Naive thymus-derived CD4-positive, alpha-beta T cell (primary cell): ENCODE results near the gene C10orf90. TPM values are rescaled to one million over a fixed set of nuclear protein-coding genes. Genes with fewer than 3 reads are reported as not detected.

Experiments
- ATAC-seq: fragments of 150-1000 bp; cut with Tn5 transposase; 2 replicates; pipeline ENCODE4 v1.10.0; 2021; ENCODE audit warnings: mild to moderate bottlenecking, moderate library complexity
- CTCF ChIA-PET: fragments of 350-600 bp; sonication (Branson Sonifier 250); formaldehyde crosslinking; loops from one replicate; lab custom pipeline; 2021; ENCODE audit warnings: antibody characterized with exemption; lab: Charles Lee
- POLR2A ChIA-PET: fragments of 350-600 bp; sonication (Branson Sonifier 250); formaldehyde crosslinking; loops from one replicate; lab custom pipeline; 2021; ENCODE audit warnings: antibody characterized with exemption, inconsistent platforms; lab: Charles Lee
- DNase-seq, 9 donors: peaks; one replicate each; pipeline versions ENCODE4 v3.0.0 to v3.0.0-alpha.2; 2020 to 2022; ENCODE audit warnings: mixed read lengths in 1 of 9
- H3K27ac ChIP-seq: one replicate; pipeline ENCODE4 v1.7.0; 2013; ENCODE audit warnings: mild to moderate bottlenecking, low read depth, low read length, moderate library complexity
- H3K27me3 ChIP-seq, 2 donors: one replicate each; pipeline ENCODE4 v1.7.0; 2013; ENCODE audit warnings: low read length in 2 of 2, mild to moderate bottlenecking in 2 of 2, moderate library complexity in 2 of 2; ENCODE audit not compliant: control insufficient read depth in 2 of 2, insufficient read depth in 2 of 2
- H3K36me3 ChIP-seq, 3 experiments: 1 replicate in 2 of 3; 2 replicates in 1 of 3; pipeline ENCODE4 v1.7.0; 2013; ENCODE audit warnings: low read length in 3 of 3, mild to moderate bottlenecking in 3 of 3, moderate library complexity in 1 of 3; ENCODE audit not compliant: insufficient read depth in 3 of 3, control insufficient read depth in 2 of 3
- H3K4me1 ChIP-seq, 2 donors: one replicate each; pipeline ENCODE4 v1.7.0; 2013; ENCODE audit warnings: low read length in 2 of 2, mild to moderate bottlenecking in 2 of 2, moderate library complexity in 1 of 2; ENCODE audit not compliant: control insufficient read depth in 2 of 2, insufficient read depth in 2 of 2
- H3K4me3 ChIP-seq: 2 replicates; pipeline ENCODE4 v1.7.0; 2013; ENCODE audit warnings: mild to moderate bottlenecking, low read length
- H3K9me3 ChIP-seq, 3 experiments: 1 replicate in 2 of 3; 2 replicates in 1 of 3; pipeline ENCODE4 v1.7.0; 2013; ENCODE audit warnings: low read length in 3 of 3; ENCODE audit not compliant: control insufficient read depth in 2 of 3
- H3K27ac Mint-ChIP-seq, 9 donors: one replicate each; pipeline ENCODE4 v1.8.0; 2020 to 2022; ENCODE audit warnings: mixed read lengths in 9 of 9, mild to moderate bottlenecking in 8 of 9, moderate library complexity in 5 of 9, inconsistent platforms in 2 of 9
- H3K27me3 Mint-ChIP-seq, 5 donors: one replicate each; pipeline ENCODE4 v1.8.0; 2021 to 2022; ENCODE audit warnings: mixed read lengths in 5 of 5, mild to moderate bottlenecking in 1 of 5
- H3K36me3 Mint-ChIP-seq, 5 donors: one replicate each; pipeline ENCODE4 v1.8.0; 2020 to 2022; ENCODE audit warnings: mixed read lengths in 5 of 5, mild to moderate bottlenecking in 3 of 5, inconsistent platforms in 1 of 5
- H3K4me1 Mint-ChIP-seq, 7 donors: one replicate each; pipeline ENCODE4 v1.8.0; 2020 to 2022; ENCODE audit warnings: mixed read lengths in 7 of 7, mild to moderate bottlenecking in 3 of 7, inconsistent platforms in 1 of 7
- H3K4me3 Mint-ChIP-seq, 10 donors: one replicate each; pipeline ENCODE4 v1.8.0; 2020 to 2022; ENCODE audit warnings: mild to moderate bottlenecking in 10 of 10, mixed read lengths in 10 of 10, moderate library complexity in 6 of 10, inconsistent platforms in 2 of 10
- H3K9me3 Mint-ChIP-seq, 11 donors: one replicate each; pipeline ENCODE4 v1.8.0; 2020 to 2022; ENCODE audit warnings: mixed read lengths in 11 of 11, mild to moderate bottlenecking in 4 of 11, inconsistent platforms in 1 of 11, moderate library complexity in 1 of 11
- intact Hi-C, 2 donors: fragments of 100-400 bp; cut with micrococcal nuclease; formaldehyde crosslinking; loops; one replicate each; pipeline ENCODE4 v1.15.1; 2023
- polyA plus RNA-seq, 2 donors: library from polyadenylated mRNA; unstranded; fragments of 300-500 nt; fragmentation: Illumina TruSeq; gene quantifications; one replicate each; pipeline ENCODE4 v1.2.3, GENCODE V29; 2021
- total RNA-seq, 6 experiments: library from RNA in 5 of 6; stranded (reverse) in 5 of 6; gene quantifications; 1 replicate in 5 of 6; 2 replicates in 1 of 6; pipeline ENCODE4 v1.2.3 and lab custom pipeline; 2021 to 2026

The C10orf90 gene
- total and polyA plus RNA-seq, 7 experiments from 2014 or later, result not detected

- H3K36me3 Mint-ChIP-seq, result no peaks in the 10 kb centered on the region
- no peaks in the 10 kb centered on the region for H3K36me3 ChIP-seq
- no peaks in the 10 kb centered on the region for H3K27me3 ChIP-seq
- H3K27me3 Mint-ChIP-seq, result peaks cover 0 to 6% (median 4%) of the 10 kb centered on the region in 5 donors
- ATAC-seq (no peak), DNase-seq (no peak)
- H3K4me1 ChIP-seq, result no peaks in the 10 kb centered on the region
- peaks cover 0 to 9% (median 1%) of the 10 kb centered on the region in 11 donors for H3K9me3 Mint-ChIP-seq
- no peaks in the 10 kb centered on the region for H3K4me1 Mint-ChIP-seq
- H3K27ac Mint-ChIP-seq, result no peak overlapping the region
- no peak overlapping the region for H3K4me3 Mint-ChIP-seq
- ChIA-PET CTCF (no interaction called here), POLR2A (no interaction called here)
- H3K27ac ChIP-seq, result no peak overlapping the region
- intact Hi-C loops, result no loop called here
- no peaks in the 10 kb centered on the region for H3K9me3 ChIP-seq
- no peak overlapping the region for H3K4me3 ChIP-seq
Measured at GRCh38 chr10:126621846-126622245, 48.6 kb downstream of the C10orf90 start.

- no peak for DNase-seq
- no peak overlapping the region for H3K27ac ChIP-seq
- Mint-ChIP-seq H3K4me1 (no peaks in the 10 kb centered on the region), H3K9me3 (peaks cover 0 to 10% (median 3%) of the 10 kb centered on the region in 11 donors), H3K36me3 (no peaks in the 10 kb centered on the region), H3K4me3 (no peak overlapping the region), H3K27ac (no peak overlapping the region), H3K27me3 (peaks cover 0 to 6% (median 4%) of the 10 kb centered on the region in 5 donors)
- ATAC-seq, result no peak
- no peaks in the 10 kb centered on the region for H3K9me3 ChIP-seq
- no peaks in the 10 kb centered on the region for H3K4me1 ChIP-seq
- no peak overlapping the region for H3K4me3 ChIP-seq
- ChIA-PET CTCF (no interaction called here), POLR2A (no interaction called here)
- no peaks in the 10 kb centered on the region for H3K36me3 ChIP-seq
- intact Hi-C loops, result no loop called here
- no peaks in the 10 kb centered on the region for H3K27me3 ChIP-seq
Measured at GRCh38 chr10:126618466-126618865, 52.0 kb downstream of the C10orf90 start.

GRCh38 chr10:126617733-126618132, 52.8 kb downstream of the C10orf90 start:
- Mint-ChIP-seq H3K36me3 (no peaks in the 10 kb centered on the region), H3K9me3 (peaks cover 0 to 9% (median 4%) of the 10 kb centered on the region in 11 donors), H3K4me1 (no peaks in the 10 kb centered on the region), H3K27ac (no peak overlapping the region), H3K4me3 (no peak overlapping the region), H3K27me3 (peaks cover 0 to 10% (median 3%) of the 10 kb centered on the region in 5 donors)
- no peak for ATAC-seq
- Histone ChIP-seq H3K4me1 (no peaks in the 10 kb centered on the region), H3K27me3 (no peaks in the 10 kb centered on the region), H3K36me3 (no peaks in the 10 kb centered on the region), H3K27ac (no peak overlapping the region), H3K9me3 (no peaks in the 10 kb centered on the region), H3K4me3 (no peak overlapping the region)
- ChIA-PET POLR2A (no interaction called here), CTCF (no interaction called here)
- intact Hi-C loops, result no loop called here
- no peak for DNase-seq

GRCh38 chr10:126617208-126617607, 53.3 kb downstream of the C10orf90 start:
- DNase-seq (no peak), ATAC-seq (no peak)
- no peaks in the 10 kb centered on the region for H3K9me3 ChIP-seq
- no peaks in the 10 kb centered on the region for H3K4me1 ChIP-seq
- H3K9me3 Mint-ChIP-seq, result peaks cover 0 to 9% (median 3%) of the 10 kb centered on the region in 11 donors
- intact Hi-C loops, result no loop called here
- no peaks in the 10 kb centered on the region for H3K36me3 Mint-ChIP-seq
- no peaks in the 10 kb centered on the region for H3K36me3 ChIP-seq
- H3K4me3 Mint-ChIP-seq, result no peak overlapping the region
- no peaks in the 10 kb centered on the region for H3K27me3 ChIP-seq
- H3K4me1 Mint-ChIP-seq, result no peaks in the 10 kb centered on the region
- no peak overlapping the region for H3K4me3 ChIP-seq
- no peak overlapping the region for H3K27ac Mint-ChIP-seq
- no peak overlapping the region for H3K27ac ChIP-seq
- H3K27me3 Mint-ChIP-seq, result peaks cover 0 to 10% (median 0%) of the 10 kb centered on the region in 5 donors
- CTCF ChIA-PET, result no interaction called here
- POLR2A ChIA-PET, result no interaction called here

- CTCF ChIA-PET, result no interaction called here
- H3K4me3 Mint-ChIP-seq, result no peak overlapping the region
- intact Hi-C loops, result no loop called here
Measured at GRCh38 chr10:126616737-126617136, 53.8 kb downstream of the C10orf90 start.

GRCh38 chr10:126611303-126611702, 59.2 kb downstream of the C10orf90 start:
- no peak overlapping the region for H3K27ac ChIP-seq
- H3K27ac Mint-ChIP-seq, result no peak overlapping the region
- no peak for ATAC-seq
- H3K4me3 Mint-ChIP-seq, result no peak overlapping the region
- no peaks in the 10 kb centered on the region for H3K27me3 ChIP-seq
- intact Hi-C loops, result no loop called here
- peaks cover 0 to 5% (median 0%) of the 10 kb centered on the region in 11 donors for H3K9me3 Mint-ChIP-seq
- no peak for DNase-seq
- no peak overlapping the region for H3K4me3 ChIP-seq
- no peaks in the 10 kb centered on the region for H3K36me3 ChIP-seq
- H3K27me3 Mint-ChIP-seq, result peaks cover 0 to 6% (median 0%) of the 10 kb centered on the region in 5 donors
- H3K4me1 Mint-ChIP-seq, result no peaks in the 10 kb centered on the region
- no peaks in the 10 kb centered on the region for H3K9me3 ChIP-seq
- ChIA-PET POLR2A (no interaction called here), CTCF (no interaction called here)
- H3K4me1 ChIP-seq, result no peaks in the 10 kb centered on the region
- no peaks in the 10 kb centered on the region for H3K36me3 Mint-ChIP-seq

More at GRCh38 chr10:126616737-126617136, 53.8 kb downstream of the C10orf90 start:
- H3K4me3 ChIP-seq, result no peak overlapping the region
- no peak overlapping the region for H3K27ac ChIP-seq
- Mint-ChIP-seq H3K36me3 (no peaks in the 10 kb centered on the region), H3K27me3 (peaks cover 0 to 5% (median 0%) of the 10 kb centered on the region in 5 donors), H3K9me3 (peaks cover 0 to 9% (median 2%) of the 10 kb centered on the region in 11 donors), H3K4me1 (no peaks in the 10 kb centered on the region), H3K27ac (no peak overlapping the region)
- ATAC-seq (no peak), DNase-seq (no peak)
- H3K9me3 ChIP-seq, result no peaks in the 10 kb centered on the region
- H3K27me3 ChIP-seq, result no peaks in the 10 kb centered on the region
- POLR2A ChIA-PET, result no interaction called here
- H3K4me1 ChIP-seq, result no peaks in the 10 kb centered on the region
- H3K36me3 ChIP-seq, result no peaks in the 10 kb centered on the region

GRCh38 chr10:126609566-126609965, 60.9 kb downstream of the C10orf90 start:
- ATAC-seq, result no peak
- Histone ChIP-seq H3K4me1 (no peaks in the 10 kb centered on the region), H3K36me3 (no peaks in the 10 kb centered on the region), H3K9me3 (no peaks in the 10 kb centered on the region), H3K4me3 (no peak overlapping the region), H3K27ac (no peak overlapping the region), H3K27me3 (no peaks in the 10 kb centered on the region)
- no peaks in the 10 kb centered on the region for H3K36me3 Mint-ChIP-seq
- peaks cover 0 to 4% (median 0%) of the 10 kb centered on the region in 11 donors for H3K9me3 Mint-ChIP-seq
- CTCF ChIA-PET, result no interaction called here
- H3K27me3 Mint-ChIP-seq, result peaks cover 0 to 11% (median 0%) of the 10 kb centered on the region in 5 donors
- no peak overlapping the region for H3K4me3 Mint-ChIP-seq
- intact Hi-C loops, result no loop called here
- H3K27ac Mint-ChIP-seq, result no peak overlapping the region
- no peak for DNase-seq
- POLR2A ChIA-PET, result no interaction called here
- no peaks in the 10 kb centered on the region for H3K4me1 Mint-ChIP-seq
